ENCODE results near the gene PEX11G. TPM values are rescaled to one million over a fixed set of nuclear protein-coding genes. Genes with fewer than 3 reads are reported as not detected.

PEX11G gene
- total and polyA plus RNA-seq, 2 of the 8 experiments (the other 6 are each of a cell fraction or from before 2014, with no cell fraction given): 2.1 to 4.3 TPM

- no peaks in the 10 kb centered on the region for H3K23me2 ChIP-seq (ENCODE audit: low read depth, low read length)
- H4K5ac ChIP-seq (ENCODE audit: insufficient read length, low read depth, low read length): no peak overlapping the region
- TF ChIP-seq RNF2 (IDR thresholded peaks at IDR 0.05; ENCODE audit: borderline replicate concordance, low read depth, low read length, missing control alignments, poor library complexity, severe bottlenecking) (no peak), BRCA1 (IDR thresholded peaks at IDR 0.05; ENCODE audit: low read depth, low read length) (no peak), PHF8 (conservative IDR thresholded peaks at IDR 0.05; ENCODE audit: low read depth, low read length) (no peak), EZH2 (IDR thresholded peaks at IDR 0.05; ENCODE audit: low read depth, low read length, severe bottlenecking) (no peak), JUN (IDR thresholded peaks at IDR 0.05; ENCODE audit: low read depth, low read length) (no peak), SP2 (IDR thresholded peaks at IDR 0.05; ENCODE audit: low read length) (no peak), HDAC2 (IDR thresholded peaks at IDR 0.05; ENCODE audit: borderline replicate concordance in 1 of 2, low read depth in 2 of 2, low read length in 2 of 2) (no peak), KDM4A (IDR thresholded peaks at IDR 0.05; ENCODE audit: low read depth, low read length, severe bottlenecking) (no peak), FOSL1 (IDR thresholded peaks at IDR 0.05; ENCODE audit: insufficient read depth, low read depth, low read length) (no peak)
Measured at GRCh38 chr19:7435586-7435985, 53.2 kb downstream of the PEX11G start.

More at GRCh38 chr19:7435586-7435985, 53.2 kb downstream of the PEX11G start:
- H2BK15ac ChIP-seq (ENCODE audit: low read length): no peak overlapping the region
- H3K18ac ChIP-seq (ENCODE audit: extremely low read depth, low read length): no peak overlapping the region
- no peak overlapping the region for H2AFZ ChIP-seq (ENCODE audit: low read length)
- peaks cover 0 to 5% (median 0%) of the 10 kb centered on the region in 4 experiments; a peak in 2 of 8 replicates for H3K36me3 ChIP-seq (ENCODE audit: control insufficient read depth in 2 of 4, insufficient read depth in 4 of 4, low read length in 3 of 4)
- no peak overlapping the region for H3K14ac ChIP-seq (ENCODE audit: insufficient read length)
- no peak overlapping the region for H3K4ac ChIP-seq (replicated peaks; ENCODE audit: insufficient read length, low read depth, low read length)
- FAIRE-seq (no peak), DNase-seq (ENCODE audit: low read depth in 1 of 2, low spot score in 2 of 2) (no peak)
- no peak overlapping the region for H2BK5ac ChIP-seq (ENCODE audit: low read depth, low read length)
- H3K9me3 ChIP-seq (ENCODE audit: insufficient read depth in 2 of 2, low read depth in 1 of 2, low read length in 1 of 2): no peaks in the 10 kb centered on the region
- ChIA-PET POLR2A (ENCODE audit: partially characterized antibody) (no interaction called here), CTCF (ENCODE audit: partially characterized antibody) (no interaction called here)
- no peak overlapping the region for H3K4me3 ChIP-seq (ENCODE audit: extremely low read depth in 1 of 4, insufficient read depth in 2 of 4, low read depth in 3 of 4, low read length in 4 of 4)
- 88% methylated on average over 3 of the region's 3 CpGs; no CpG with 5 or more reads in 1 of the 2 experiments for WGBS, 2 experiments (ENCODE audit: extremely low coverage in 1 of 2, insufficient coverage in 1 of 2, insufficient read length in 1 of 2, insufficient replicate concordance in 2 of 2, low coverage in 1 of 2, low lambda C conversion rate in 2 of 2, missing lambda C conversion rate in 1 of 2)
- no peak overlapping the region for H4K91ac ChIP-seq (replicated peaks; ENCODE audit: insufficient read length, low read length)
- H2BK20ac ChIP-seq (ENCODE audit: low read length): no peak overlapping the region
- H2BK120ac ChIP-seq (replicated peaks; ENCODE audit: low read depth, low read length): no peak overlapping the region
- H3K9ac ChIP-seq (replicated peaks in 1 of 4; ENCODE audit: extremely low read depth in 1 of 4, low read depth in 3 of 4, low read length in 3 of 4): no peak overlapping the region
- no peak overlapping the region for H3K27ac ChIP-seq (ENCODE audit: low read depth, low read length)
- no peak overlapping the region for H3K56ac ChIP-seq (replicated peaks; ENCODE audit: insufficient read length, low read depth, low read length)
- no peaks in the 10 kb centered on the region for H3K4me1 ChIP-seq (replicated peaks in 1 of 4; ENCODE audit: control insufficient read depth in 3 of 4, insufficient read depth in 4 of 4, low read length in 3 of 4)
- no peaks in the 10 kb centered on the region for H3K27me3 ChIP-seq (replicated peaks in 1 of 4; ENCODE audit: control insufficient read depth in 3 of 4, extremely low read depth in 1 of 4, insufficient read depth in 3 of 4, low read length in 3 of 4)
- no peak overlapping the region for H2AK5ac ChIP-seq (ENCODE audit: low read depth, low read length)
- H3K79me1 ChIP-seq (ENCODE audit: low read depth, low read length): no peaks in the 10 kb centered on the region
- H3K4me2 ChIP-seq (ENCODE audit: insufficient read depth in 1 of 2, low read depth in 2 of 2, low read length in 2 of 2): no peak overlapping the region
- H3K79me2 ChIP-seq (ENCODE audit: control insufficient read depth in 1 of 2, insufficient read depth in 2 of 2, low read length in 2 of 2): no peaks in the 10 kb centered on the region
- H4K8ac ChIP-seq (ENCODE audit: extremely low read depth, insufficient read depth, low read length): no peak overlapping the region; the same call in 1 of the 2 replicates
- no peak overlapping the region for H2BK12ac ChIP-seq (ENCODE audit: low read depth, low read length)
- no peak overlapping the region for H3K23ac ChIP-seq (ENCODE audit: insufficient read length)
- H4K20me1 ChIP-seq (replicated peaks in 1 of 2; ENCODE audit: control insufficient read depth in 1 of 2, insufficient read depth in 2 of 2, low read length in 2 of 2): peaks cover 0 to 6% of the 10 kb centered on the region in 2 experiments
